SJSA1 (cell line): ENCODE measurements around the gene SPDYE1. TPM values are rescaled to one million over a fixed set of nuclear protein-coding genes. Genes with fewer than 3 reads are reported as not detected.
"Not testable (repeated sequence)": the region's sequence is repeated elsewhere in the genome, so short reads cannot be mapped to it uniquely, and the experiment has no call there.

Source experiments
- DNase-seq, 2 experiments: peaks; one replicate each; pipeline ENCODE4 v3.0.0-alpha.2; 2015 to 2020; ENCODE audit warnings: low spot score in 2 of 2, low read depth in 1 of 2
- H3K27ac ChIP-seq: fragments of 250-450 bp; sonication (Bioruptor Pico); 2 replicates; pipeline ENCODE4 v1.5.1; 2020; ENCODE audit warnings: mild to moderate bottlenecking, moderate library complexity
- H3K27me3 ChIP-seq: fragments of 250-450 bp; sonication (Bioruptor Pico); replicated peaks from 2 replicates; pipeline ENCODE4 v1.5.1; 2020; ENCODE audit warnings: mild to moderate bottlenecking, moderate library complexity
- H3K36me3 ChIP-seq: fragments of 250-450 bp; sonication (Bioruptor Pico); 2 replicates; pipeline ENCODE4 v1.5.1; 2020; ENCODE audit warnings: mild to moderate bottlenecking
- H3K4me1 ChIP-seq: fragments of 250-450 bp; sonication (Bioruptor Pico); replicated peaks from 2 replicates; pipeline ENCODE4 v1.6.1; 2021; ENCODE audit warnings: mild to moderate bottlenecking
- H3K4me3 ChIP-seq: fragments of 250-450 bp; sonication (Bioruptor Pico); 2 replicates; pipeline ENCODE4 v1.5.1; 2020; ENCODE audit warnings: mild to moderate bottlenecking
- H3K9me3 ChIP-seq: fragments of 250-450 bp; sonication (Bioruptor Pico); replicated peaks from 2 replicates; pipeline ENCODE4 v1.5.1; 2020; ENCODE audit warnings: mild to moderate bottlenecking
- total RNA-seq: library from RNA; depleted of rRNA; stranded (reverse); fragments of >200 nt; shearing (Covaris generic); gene quantifications from 2 replicates; pipeline ENCODE4 v1.2.3, GENCODE V29; 2014; rRNA removed

SPDYE1 gene
- not detected in 2 replicates for total RNA-seq

- not testable (repeated sequence) for H3K36me3 ChIP-seq, H3K4me1 ChIP-seq, H3K9me3 ChIP-seq, H3K27me3 ChIP-seq, DNase-seq, H3K4me3 ChIP-seq, H3K27ac ChIP-seq
Measured at GRCh38 chr7:43997532-43997931, at the start of gene SPDYE1. SPDYE1 (plus strand) TSS chr7:43997897; CDS start chr7:43999950, 2,053 bp downstream.

DNA sequence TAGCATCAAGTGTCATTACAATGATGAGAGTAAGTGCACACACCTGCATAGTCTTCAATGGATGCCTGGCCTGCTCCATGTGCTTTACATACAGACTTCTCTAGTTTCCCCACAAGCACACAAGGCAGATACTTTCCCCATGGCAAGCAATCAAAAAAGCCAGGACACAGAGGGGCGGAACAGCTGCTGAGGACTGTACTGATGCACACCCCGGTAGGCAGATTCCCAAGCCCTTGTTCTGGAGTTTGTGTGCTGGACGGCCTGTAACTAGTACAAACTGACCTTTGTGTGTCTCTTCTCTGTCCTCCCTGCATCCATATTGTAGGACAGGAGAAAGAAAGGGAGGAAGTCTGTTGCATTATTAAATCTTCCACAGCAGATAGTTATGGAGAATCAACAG, 45.7 kb upstream of the SPDYE1 start:
- no peak for DNase-seq
- H3K4me1 ChIP-seq, result no peaks in the 10 kb centered on the region
- H3K27me3 ChIP-seq, result no peaks in the 10 kb centered on the region
- H3K9me3 ChIP-seq, result no peaks in the 10 kb centered on the region
- H3K4me3 ChIP-seq, result no peak overlapping the region
- no peak overlapping the region for H3K27ac ChIP-seq
- H3K36me3 ChIP-seq, result peaks cover 9% of the 10 kb centered on the region

- Histone ChIP-seq H3K27me3 (no peaks in the 10 kb centered on the region), H3K27ac (no peak overlapping the region), H3K36me3 (peaks cover 9% of the 10 kb centered on the region), H3K4me1 (no peaks in the 10 kb centered on the region), H3K4me3 (no peak overlapping the region), H3K9me3 (no peaks in the 10 kb centered on the region)
- no peak for DNase-seq
Measured at GRCh38 chr7:43953071-43953470, 44.6 kb upstream of the SPDYE1 start.

DNA sequence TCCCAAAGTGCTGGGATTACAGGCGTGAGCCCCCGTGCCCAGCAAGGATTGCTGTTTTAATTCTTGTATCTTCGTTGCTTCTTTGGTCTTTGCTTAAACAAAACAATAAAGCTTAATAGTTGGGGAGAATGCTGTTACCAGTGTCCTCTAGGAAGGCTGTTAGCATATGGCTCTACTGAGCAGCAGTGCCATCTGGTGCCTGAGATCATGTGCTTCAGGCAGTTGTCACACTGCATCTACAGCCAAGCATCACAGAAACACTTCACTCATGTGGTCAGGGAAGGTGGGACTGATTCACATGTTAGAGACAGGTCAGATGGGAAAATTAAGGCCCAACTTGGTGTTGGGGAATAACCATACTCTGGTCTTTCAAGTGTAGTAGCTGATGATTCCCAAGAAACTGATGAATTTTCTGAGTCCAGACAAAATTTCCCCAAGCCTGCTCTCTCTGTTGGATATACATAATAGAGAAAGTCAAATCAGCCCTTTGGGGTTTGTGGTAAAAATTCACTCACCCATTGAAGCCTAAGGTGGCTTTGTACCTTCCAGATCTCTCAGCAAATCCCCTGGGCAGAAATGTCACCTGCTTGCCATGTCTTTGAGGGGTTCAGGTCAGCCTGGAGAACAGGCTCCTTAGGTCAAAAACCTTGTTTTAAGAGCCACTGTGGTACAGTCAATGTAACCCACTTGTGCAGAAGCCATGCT, 43.0 kb upstream of the SPDYE1 start:
- H3K9me3 ChIP-seq, result no peaks in the 10 kb centered on the region
- peaks cover 9% of the 10 kb centered on the region for H3K36me3 ChIP-seq
- H3K27ac ChIP-seq, result no peak overlapping the region
- H3K4me3 ChIP-seq, result no peak overlapping the region
- no peaks in the 10 kb centered on the region for H3K27me3 ChIP-seq
- no peaks in the 10 kb centered on the region for H3K4me1 ChIP-seq
- DNase-seq, result peak in 1 of 2 experiments; percentile 23

DNA sequence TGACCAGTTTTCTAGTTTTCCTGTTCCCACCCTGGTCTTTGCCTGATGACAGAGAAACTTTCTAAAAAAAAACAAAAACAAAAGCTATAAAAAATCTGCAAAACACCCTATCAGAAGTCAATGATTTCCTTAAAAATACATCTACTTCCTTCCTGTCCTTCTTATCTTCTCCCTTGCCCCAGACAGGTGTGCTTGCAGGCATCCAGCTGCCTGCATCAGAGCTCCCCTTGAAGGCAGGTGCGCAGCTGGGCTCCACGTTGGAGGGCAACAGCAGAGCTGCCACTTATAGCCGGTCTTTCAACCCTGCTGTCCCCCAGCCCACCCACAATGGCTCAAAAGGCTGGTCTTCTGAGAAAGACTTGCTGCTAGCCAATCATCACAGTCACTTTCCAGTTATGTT, 41.7 kb upstream of the SPDYE1 start:
- peaks cover 9% of the 10 kb centered on the region for H3K36me3 ChIP-seq
- H3K4me1 ChIP-seq, result no peaks in the 10 kb centered on the region
- H3K27me3 ChIP-seq, result no peaks in the 10 kb centered on the region
- no peak for DNase-seq
- H3K27ac ChIP-seq, result no peak overlapping the region
- H3K9me3 ChIP-seq, result no peaks in the 10 kb centered on the region
- no peak overlapping the region for H3K4me3 ChIP-seq

- Histone ChIP-seq H3K36me3 (no peaks in the 10 kb centered on the region), H3K27ac (no peak overlapping the region), H3K4me1 (no peaks in the 10 kb centered on the region), H3K27me3 (no peaks in the 10 kb centered on the region), H3K4me3 (no peak overlapping the region), H3K9me3 (no peaks in the 10 kb centered on the region)
- no peak for DNase-seq
Measured at GRCh38 chr7:43960933-43961332, 36.8 kb upstream of the SPDYE1 start.

DNA sequence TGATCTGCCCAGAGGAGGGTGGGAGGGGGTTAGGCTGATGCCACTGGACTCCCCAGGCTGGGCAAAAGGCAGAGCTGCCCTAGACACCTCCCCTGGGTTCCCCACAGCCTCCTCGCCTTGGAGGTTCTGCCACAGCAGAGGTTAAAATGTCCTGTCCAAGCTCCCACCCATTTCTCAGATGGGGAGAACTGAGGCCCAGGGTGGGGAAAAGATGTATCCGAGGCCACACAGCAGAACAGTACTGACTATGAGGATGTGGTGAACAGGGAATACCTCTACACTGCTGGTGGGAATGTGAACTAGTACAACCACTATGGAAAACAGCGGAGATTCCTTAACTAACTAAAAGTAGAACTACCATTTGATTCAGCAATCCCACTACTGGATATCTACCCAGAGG, 31.3 kb upstream of the SPDYE1 start:
- H3K27ac ChIP-seq, DNase-seq, H3K9me3 ChIP-seq, H3K4me3 ChIP-seq, H3K27me3 ChIP-seq, H3K4me1 ChIP-seq, H3K36me3 ChIP-seq: not testable (repeated sequence)

- H3K9me3 ChIP-seq, H3K36me3 ChIP-seq, H3K4me1 ChIP-seq, H3K27ac ChIP-seq, H3K4me3 ChIP-seq, H3K27me3 ChIP-seq, DNase-seq: not testable (repeated sequence)
Measured at GRCh38 chr7:43968172-43969040, 29.3 kb upstream of the SPDYE1 start.

GRCh38 chr7:43969586-43969985, 28.1 kb upstream of the SPDYE1 start:
- not testable (repeated sequence) for DNase-seq, H3K36me3 ChIP-seq, H3K4me1 ChIP-seq, H3K27me3 ChIP-seq, H3K27ac ChIP-seq, H3K9me3 ChIP-seq, H3K4me3 ChIP-seq

DNA sequence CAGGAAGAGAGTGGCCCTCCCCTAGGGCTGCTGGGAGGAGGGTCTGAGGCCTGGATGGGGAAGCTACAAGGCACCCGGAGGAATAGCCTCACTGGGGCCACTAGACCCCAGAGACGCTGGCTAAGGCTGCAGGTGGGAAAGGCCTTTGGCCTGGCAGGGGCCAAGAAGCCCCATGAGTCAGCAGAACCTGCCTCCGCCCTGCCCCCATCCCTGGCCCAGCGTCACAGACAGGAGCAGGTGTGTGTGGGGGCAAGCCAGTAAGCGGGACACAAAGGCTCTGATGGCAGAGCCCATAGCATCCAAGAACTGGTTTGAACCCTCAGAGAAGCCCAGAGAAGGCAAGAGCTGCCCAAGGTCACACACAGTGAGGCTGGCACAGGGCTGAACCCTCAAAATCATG, 27.0 kb upstream of the SPDYE1 start:
- not testable (repeated sequence) for H3K9me3 ChIP-seq, H3K27me3 ChIP-seq

GRCh38 chr7:43974033-43974573, 23.6 kb upstream of the SPDYE1 start:
- H3K4me1 ChIP-seq, H3K27ac ChIP-seq, H3K9me3 ChIP-seq, H3K4me3 ChIP-seq, DNase-seq, H3K36me3 ChIP-seq, H3K27me3 ChIP-seq: not testable (repeated sequence)

More for the DNA sequence above, 27.0 kb upstream of the SPDYE1 start:
- H3K4me1 ChIP-seq, DNase-seq, H3K4me3 ChIP-seq, H3K27ac ChIP-seq, H3K36me3 ChIP-seq: not testable (repeated sequence)

- not testable (repeated sequence) for H3K9me3 ChIP-seq, H3K36me3 ChIP-seq, H3K4me3 ChIP-seq, H3K27me3 ChIP-seq, H3K27ac ChIP-seq, DNase-seq, H3K4me1 ChIP-seq
Measured at GRCh38 chr7:43974725-43975482, 22.8 kb upstream of the SPDYE1 start.

- no peak overlapping the region for H3K4me3 ChIP-seq
- H3K27me3 ChIP-seq, result no peaks in the 10 kb centered on the region
- H3K36me3 ChIP-seq, result no peaks in the 10 kb centered on the region
- H3K9me3 ChIP-seq, result no peaks in the 10 kb centered on the region
- H3K27ac ChIP-seq, result no peak overlapping the region
- DNase-seq, result no peak
- H3K4me1 ChIP-seq, result no peaks in the 10 kb centered on the region
Measured at GRCh38 chr7:43977525-43977924, 20.2 kb upstream of the SPDYE1 start.

GRCh38 chr7:43978102-43978501, 19.6 kb upstream of the SPDYE1 start:
- not testable (repeated sequence) for H3K27me3 ChIP-seq, H3K27ac ChIP-seq, DNase-seq, H3K4me3 ChIP-seq, H3K9me3 ChIP-seq, H3K36me3 ChIP-seq, H3K4me1 ChIP-seq
